Thoracic aorta (tissue), 2 donors: ENCODE results near the gene SOCS3. TPM values are rescaled to one million over a fixed set of nuclear protein-coding genes. Genes with fewer than 3 reads are reported as not detected.
A peak's percentile ranks its signal among the peaks of the same experiment; 100 is the strongest.

ENCODE experiments used
- ATAC-seq: fragments of 150-250 bp; one replicate; pipeline ENCODE4 v1.8.0; 2017; ENCODE audit warnings: low read depth; ENCODE audit not compliant: insufficient number of reproducible peaks, low FRiP score
- DNase-seq: peaks from one replicate; pipeline ENCODE4 v3.0.0-alpha.2; 2020; ENCODE audit warnings: low spot score
- H3K27ac ChIP-seq, 2 donors: fragments of 200-600 bp; sonication (generic); 1 replicate in 1 of 2; 2 replicates in 1 of 2; pipeline ENCODE4 v1.5.1; 2016; ENCODE audit warnings: mild to moderate bottlenecking in 2 of 2, moderate library complexity in 2 of 2
- H3K27me3 ChIP-seq: fragments of 200-600 bp; sonication (generic); replicated peaks from 2 replicates; pipeline ENCODE4 v1.6.0; 2016; ENCODE audit warnings: mild to moderate bottlenecking; ENCODE audit not compliant: insufficient read depth
- H3K36me3 ChIP-seq: fragments of 200-600 bp; sonication (generic); one replicate; pipeline ENCODE4 v1.5.1; 2016
- H3K4me1 ChIP-seq, 2 donors: fragments of 200-600 bp; sonication (generic); 1 replicate in 1 of 2; 2 replicates in 1 of 2; pipeline versions ENCODE4 v1.5.1 to v1.6.0; 2016; ENCODE audit warnings: low read depth in 2 of 2, mild to moderate bottlenecking in 1 of 2; ENCODE audit not compliant: control insufficient read depth in 1 of 2
- H3K4me3 ChIP-seq: fragments of 200-600 bp; sonication (generic); 2 replicates; pipeline ENCODE4 v1.5.1; 2016; ENCODE audit warnings: mild to moderate bottlenecking
- H3K9me3 ChIP-seq: fragments of 200-600 bp; sonication (generic); 2 replicates; pipeline ENCODE4 v1.5.1; 2016
- CTCF ChIP-seq: fragments of 200-600 bp; sonication (generic); IDR thresholded peaks from one replicate; pipeline ENCODE4 v1.5.1; 2019; ENCODE audit warnings: antibody characterized with exemption
- total RNA-seq, 2 donors: library from RNA; depleted of rRNA; stranded (reverse); fragments of >200 nt; gene quantifications; one replicate each; pipeline versions ENCODE4 v1.1.0 to v1.2.3, GENCODE V29; 2016

SOCS3 gene
- total RNA-seq, 2 donors from 2014 or later, result 313 to 361 TPM

DNA sequence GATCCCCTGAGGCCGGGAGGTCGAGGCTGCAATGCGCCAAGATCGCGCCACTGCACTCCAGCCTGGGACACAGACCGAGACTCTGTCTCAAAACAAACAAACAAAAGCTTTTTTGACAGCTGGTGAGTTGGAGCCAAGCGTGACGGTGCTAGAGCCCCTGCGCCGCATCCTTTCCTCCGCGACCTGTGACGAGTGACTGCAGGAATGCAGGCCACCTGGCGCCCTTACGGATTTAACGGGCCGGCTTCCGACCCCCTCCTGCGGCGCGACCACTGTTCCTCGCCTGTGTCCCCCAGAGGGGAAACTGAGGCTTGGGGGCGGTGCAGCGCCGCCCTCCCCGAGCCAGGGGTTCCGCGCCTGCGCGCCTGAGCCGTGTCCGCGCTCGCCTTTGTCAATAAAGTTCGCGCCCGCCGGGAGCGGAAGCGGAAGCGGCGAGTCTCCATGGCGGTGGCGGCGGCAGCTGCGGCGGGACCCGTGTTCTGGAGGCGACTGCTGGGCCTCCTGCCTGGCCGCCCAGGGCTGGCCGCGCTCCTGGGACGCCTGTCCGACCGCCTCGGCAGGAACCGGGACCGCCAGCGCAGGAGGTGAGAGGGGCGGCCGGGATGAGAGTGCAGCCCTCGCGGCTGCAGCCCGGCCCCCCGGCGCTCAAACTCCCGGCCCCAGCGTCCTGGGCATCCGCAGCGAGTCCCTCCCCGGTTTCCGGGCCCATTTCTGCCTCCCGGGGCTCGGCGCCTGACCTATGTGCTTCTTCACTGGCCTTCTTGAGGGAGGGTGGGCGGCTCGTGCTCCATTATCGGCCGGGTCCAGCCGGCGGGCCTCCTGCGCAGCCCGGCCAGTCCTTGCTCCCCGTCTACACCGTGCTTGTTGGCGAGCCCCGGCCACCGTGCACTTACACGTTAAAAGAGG, 18.6 kb upstream of the SOCS3 start, which contains the start of gene PGS1:
TSS of gene PGS1 (plus strand) at position 425 of the 906 bp plus-strand sequence. CDS start at position 442, 17 bp downstream.
- peak within 1 kb of the TSS; percentile 98 for H3K4me3 ChIP-seq
- no peak for TF ChIP-seq CTCF
- H3K4me1 ChIP-seq, result peaks cover 19 to 62% of the 10 kb centered on the region in 2 donors
- no peaks in the 10 kb centered on the region for H3K9me3 ChIP-seq
- H3K27me3 ChIP-seq, result no peaks in the 10 kb centered on the region
- DNase-seq (no peak), ATAC-seq (peak; percentile 34)
- H3K27ac ChIP-seq, result peak within 1 kb of the TSS; percentile 87 to 93
- H3K36me3 ChIP-seq, result no peaks in the 10 kb centered on the region

DNA sequence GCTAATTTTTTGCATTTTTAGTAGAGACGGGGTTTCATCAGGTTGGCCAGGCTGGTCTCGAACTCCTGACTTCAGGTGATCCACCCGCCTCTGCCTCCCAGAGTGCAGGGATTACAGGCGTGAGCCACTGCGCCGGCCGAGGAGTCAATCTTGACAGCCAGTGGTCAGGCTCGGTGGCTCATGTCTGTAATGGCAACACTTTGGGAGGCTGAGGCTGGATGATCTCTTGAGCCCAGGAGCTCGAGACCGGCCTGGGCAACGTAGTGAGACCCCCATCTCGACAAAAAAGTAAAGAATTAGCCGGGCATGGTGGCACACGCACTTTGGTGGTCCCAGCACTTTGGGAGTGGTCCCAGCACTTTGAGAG, 18.0 kb upstream of the SOCS3 start:
- no peaks in the 10 kb centered on the region for H3K9me3 ChIP-seq
- peaks cover 15 to 55% of the 10 kb centered on the region in 2 donors for H3K4me1 ChIP-seq
- peak overlapping the region; percentile 98 for H3K4me3 ChIP-seq
- H3K27ac ChIP-seq, result peak overlapping the region; percentile 87 to 93
- ATAC-seq, result no peak
- no peaks in the 10 kb centered on the region for H3K36me3 ChIP-seq
- DNase-seq, result no peak
- TF ChIP-seq CTCF, result no peak
- no peaks in the 10 kb centered on the region for H3K27me3 ChIP-seq

DNA sequence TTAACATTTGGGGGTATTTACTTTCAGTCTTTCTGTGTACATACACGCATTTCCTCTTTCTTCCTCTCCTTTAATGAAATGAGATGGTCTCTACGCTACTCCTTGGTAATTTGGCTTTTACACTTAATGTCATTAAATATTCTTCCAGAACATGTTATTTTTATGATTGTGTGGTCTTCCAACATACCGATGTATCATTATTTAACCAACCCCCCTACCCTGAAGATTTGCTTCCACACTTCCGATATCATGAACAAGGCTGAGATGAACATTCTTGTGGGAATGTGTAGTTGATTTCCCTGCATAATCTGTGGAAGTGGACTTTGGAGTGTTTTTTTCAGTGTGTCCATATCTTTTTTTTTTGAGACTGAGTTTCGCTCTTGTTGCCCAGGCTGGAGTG, 16.3 kb upstream of the SOCS3 start:
- Histone ChIP-seq H3K9me3 (no peaks in the 10 kb centered on the region), H3K27me3 (no peaks in the 10 kb centered on the region), H3K4me1 (peaks cover 15 to 43% of the 10 kb centered on the region in 2 donors), H3K27ac (peak overlapping the region in 1 of 2 donors; percentile 60), H3K36me3 (no peaks in the 10 kb centered on the region), H3K4me3 (no peak overlapping the region)
- TF ChIP-seq CTCF, result no peak
- no peak for ATAC-seq
- no peak for DNase-seq

- peak overlapping the region in 1 of 2 donors; percentile 60 for H3K27ac ChIP-seq
- no peaks in the 10 kb centered on the region for H3K27me3 ChIP-seq
- DNase-seq, result no peak
- peak; percentile 30 for ATAC-seq
- TF ChIP-seq CTCF, result no peak
- H3K9me3 ChIP-seq, result no peaks in the 10 kb centered on the region
- H3K4me3 ChIP-seq, result no peak overlapping the region
- H3K4me1 ChIP-seq, result peaks cover 15 to 39% of the 10 kb centered on the region in 2 donors
- H3K36me3 ChIP-seq, result no peaks in the 10 kb centered on the region
Observed at GRCh38 chr17:78375401-78376151, 15.7 kb upstream of the SOCS3 start.

DNA sequence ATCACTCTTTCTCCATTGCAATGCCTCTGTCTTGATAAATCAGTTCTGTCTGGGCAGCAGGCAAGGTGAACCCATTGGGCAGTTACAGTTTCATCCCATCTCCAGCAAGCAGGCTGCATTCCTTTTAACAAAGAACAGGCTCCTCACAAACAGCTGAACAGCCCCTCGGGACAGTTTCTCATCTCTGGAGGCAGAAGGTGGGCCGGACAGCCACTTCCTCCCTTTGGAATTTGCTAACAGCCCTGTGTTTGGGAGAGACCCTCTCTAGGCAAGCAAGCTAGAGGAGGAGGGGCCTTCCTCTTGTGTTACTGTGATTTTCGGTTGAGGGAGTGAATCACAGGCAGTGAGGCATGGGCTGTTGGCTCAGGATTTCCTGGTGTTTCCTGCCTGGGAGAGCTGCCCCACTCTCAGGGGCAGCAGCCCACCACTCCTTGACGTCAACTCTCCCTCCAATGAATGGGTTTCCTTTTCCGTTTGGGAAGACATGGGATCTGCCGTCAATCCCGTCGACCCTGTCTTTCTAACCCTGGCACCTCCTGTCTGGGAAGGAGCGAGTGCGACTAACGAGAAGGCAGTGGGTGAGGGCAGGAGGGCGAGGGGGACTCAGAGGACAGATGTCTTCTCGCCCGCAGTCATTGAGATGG, 14.9 kb upstream of the SOCS3 start:
- peak overlapping the region in 1 of 2 donors; percentile 60 for H3K27ac ChIP-seq
- no peak for TF ChIP-seq CTCF
- ATAC-seq, result no peak

More for the DNA sequence above, 14.9 kb upstream of the SOCS3 start:
- Histone ChIP-seq H3K4me1 (peaks cover 14 to 31% of the 10 kb centered on the region in 2 donors), H3K36me3 (no peaks in the 10 kb centered on the region), H3K9me3 (no peaks in the 10 kb centered on the region), H3K4me3 (no peak overlapping the region), H3K27me3 (no peaks in the 10 kb centered on the region)
- no peak for DNase-seq
